Measurements from ENCODE around the gene HOXB5. TPM values are rescaled to one million over a fixed set of nuclear protein-coding genes. Genes with fewer than 3 reads are reported as not detected.

The HOXB5 gene
- total and polyA plus RNA-seq, 8 donors = 3.3 to 37.5 (median 28.9) TPM

DNA sequence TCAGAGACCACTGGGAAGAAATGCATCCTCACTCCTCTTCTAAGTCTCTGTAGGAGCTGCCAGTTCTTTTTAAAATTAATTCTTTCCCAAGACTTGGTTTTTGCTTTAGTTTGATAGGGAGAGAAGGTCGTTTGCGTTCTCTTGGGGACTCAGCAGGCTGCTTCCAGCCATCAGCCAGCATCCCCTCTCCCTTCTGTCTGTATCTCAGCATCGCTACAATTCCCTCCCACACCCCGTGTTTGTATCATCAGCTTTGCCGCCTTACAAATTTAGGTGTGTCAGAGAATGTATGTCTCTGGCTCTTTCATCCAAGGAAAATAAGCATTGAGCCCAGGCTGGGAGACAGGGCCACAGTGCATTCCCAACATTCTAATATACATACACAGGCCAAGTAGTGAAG is 5.8 kb upstream of the HOXB5 start:
- H3K27me3 ChIP-seq = peaks cover 74 to 99% of the 10 kb centered on the region in 2 donors
- TF ChIP-seq, protein P1, sequence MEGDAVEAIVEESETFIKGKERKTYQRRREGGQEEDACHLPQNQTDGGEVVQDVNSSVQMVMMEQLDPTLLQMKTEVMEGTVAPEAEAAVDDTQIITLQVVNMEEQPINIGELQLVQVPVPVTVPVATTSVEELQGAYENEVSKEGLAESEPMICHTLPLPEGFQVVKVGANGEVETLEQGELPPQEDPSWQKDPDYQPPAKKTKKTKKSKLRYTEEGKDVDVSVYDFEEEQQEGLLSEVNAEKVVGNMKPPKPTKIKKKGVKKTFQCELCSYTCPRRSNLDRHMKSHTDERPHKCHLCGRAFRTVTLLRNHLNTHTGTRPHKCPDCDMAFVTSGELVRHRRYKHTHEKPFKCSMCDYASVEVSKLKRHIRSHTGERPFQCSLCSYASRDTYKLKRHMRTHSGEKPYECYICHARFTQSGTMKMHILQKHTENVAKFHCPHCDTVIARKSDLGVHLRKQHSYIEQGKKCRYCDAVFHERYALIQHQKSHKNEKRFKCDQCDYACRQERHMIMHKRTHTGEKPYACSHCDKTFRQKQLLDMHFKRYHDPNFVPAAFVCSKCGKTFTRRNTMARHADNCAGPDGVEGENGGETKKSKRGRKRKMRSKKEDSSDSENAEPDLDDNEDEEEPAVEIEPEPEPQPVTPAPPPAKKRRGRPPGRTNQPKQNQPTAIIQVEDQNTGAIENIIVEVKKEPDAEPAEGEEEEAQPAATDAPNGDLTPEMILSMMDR (IDR thresholded peaks at IDR 0.05) = no peak
- no peaks in the 10 kb centered on the region for H3K36me3 ChIP-seq
- H3K9me3 ChIP-seq = no peaks in the 10 kb centered on the region
- intact Hi-C loops (cut with DNase I) = loop anchor here in 1 of 2 donors (10.0 kb wide), 1 partner anchor 255 kb away; no protein-coding TSS in a partner anchor
- ATAC-seq = no peak
- no peak overlapping the region for H3K4me3 ChIP-seq
- H3K4me1 ChIP-seq = peaks cover 11 to 29% of the 10 kb centered on the region in 2 donors
- DNase-seq = no peak
- H3K27ac ChIP-seq = no peak overlapping the region

DNA sequence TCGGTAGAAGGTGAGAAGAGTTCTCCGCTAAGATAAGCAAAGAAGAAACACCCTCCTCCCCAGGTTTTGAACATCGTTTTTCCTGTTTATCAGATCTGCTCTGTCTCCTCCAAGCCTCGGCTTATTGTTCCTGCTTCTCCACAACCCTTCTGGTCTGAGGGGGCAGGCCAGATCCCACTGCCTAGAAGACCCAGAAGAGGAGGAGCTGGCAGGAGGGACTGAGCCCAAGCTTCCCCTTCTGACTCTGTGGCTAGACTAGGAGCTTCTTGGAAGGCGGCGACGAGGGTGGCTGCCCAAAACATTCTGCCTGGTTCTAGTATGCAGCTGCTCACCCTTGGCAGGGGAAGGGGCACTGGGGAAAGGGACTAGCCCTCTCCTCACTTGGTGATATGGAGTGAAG is 5.2 kb upstream of the HOXB5 start:
- Histone ChIP-seq H3K4me3 (no peak overlapping the region), H3K27me3 (peaks cover 75 to 99% of the 10 kb centered on the region in 2 donors), H3K4me1 (peaks cover 11 to 33% of the 10 kb centered on the region in 2 donors), H3K9me3 (no peaks in the 10 kb centered on the region), H3K36me3 (no peaks in the 10 kb centered on the region), H3K27ac (no peak overlapping the region)
- TF ChIP-seq, protein P1 (IDR thresholded peaks at IDR 0.05) = no peak
- intact Hi-C loops (cut with DNase I) = loop anchor here in 1 of 2 donors (10.0 kb wide), 1 partner anchor 254 kb away; no protein-coding TSS in a partner anchor
- DNase-seq (no peak), ATAC-seq (no peak)

DNA sequence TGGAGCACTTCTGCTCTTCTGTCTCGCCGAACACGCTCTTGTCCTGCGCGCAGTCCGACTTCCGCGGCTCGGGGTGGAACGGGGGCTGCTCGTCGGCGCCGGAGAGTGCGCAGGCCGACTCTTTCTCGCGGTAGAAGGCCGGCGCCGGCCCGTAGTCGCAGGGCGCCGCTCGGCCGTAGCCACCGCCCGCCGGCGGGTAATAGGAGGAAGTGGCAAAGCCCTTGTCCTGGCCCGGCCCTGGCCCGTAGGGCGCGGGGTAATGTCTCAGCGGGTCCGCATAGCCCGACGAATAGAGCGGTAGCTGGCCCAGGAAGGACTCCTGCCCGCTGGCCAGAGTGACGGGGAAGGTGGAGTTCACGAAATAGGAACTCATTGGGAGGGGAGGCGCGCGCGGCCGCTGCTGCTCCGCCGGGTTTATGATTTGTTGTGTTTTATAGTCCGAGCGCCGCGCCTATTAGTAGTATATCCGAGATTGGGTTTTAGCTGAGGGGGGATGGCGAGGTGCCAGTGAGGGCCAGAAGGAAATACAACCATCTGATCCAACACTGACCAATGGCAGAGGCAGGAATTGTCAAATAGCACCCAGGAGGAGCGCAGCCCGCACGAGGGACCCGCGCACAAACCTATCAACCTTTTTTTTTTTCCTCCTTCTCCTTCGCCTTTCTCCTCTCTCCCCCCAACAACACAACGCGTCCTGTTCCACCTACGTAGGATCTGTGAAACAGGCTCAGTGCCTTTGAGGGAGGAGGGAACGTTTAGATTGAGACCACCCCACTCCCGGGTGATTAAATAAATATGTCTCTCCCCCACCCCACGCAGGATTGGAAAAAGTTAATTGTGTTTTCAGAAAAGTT is 4.4 kb upstream of the HOXB5 start:
- peak overlapping the region; percentile 43 to 44 for H3K4me3 ChIP-seq
- TF ChIP-seq, protein P1 (IDR thresholded peaks at IDR 0.05) = no peak
- ATAC-seq = peak; percentile 29
- intact Hi-C loops (cut with DNase I) = loop anchor here in 1 of 2 donors (10.0 kb wide), 1 partner anchor 253 kb away; no protein-coding TSS in a partner anchor
- H3K36me3 ChIP-seq = no peaks in the 10 kb centered on the region
- DNase-seq = peak in 3 of 4 donors; percentile 83 to 92 (median 87)
- no peaks in the 10 kb centered on the region for H3K9me3 ChIP-seq
- H3K4me1 ChIP-seq = peaks cover 13 to 37% of the 10 kb centered on the region in 2 donors
- peak overlapping the region; percentile 68 to 82 for H3K27ac ChIP-seq
- peaks cover 72 to 99% of the 10 kb centered on the region in 2 donors for H3K27me3 ChIP-seq

DNA sequence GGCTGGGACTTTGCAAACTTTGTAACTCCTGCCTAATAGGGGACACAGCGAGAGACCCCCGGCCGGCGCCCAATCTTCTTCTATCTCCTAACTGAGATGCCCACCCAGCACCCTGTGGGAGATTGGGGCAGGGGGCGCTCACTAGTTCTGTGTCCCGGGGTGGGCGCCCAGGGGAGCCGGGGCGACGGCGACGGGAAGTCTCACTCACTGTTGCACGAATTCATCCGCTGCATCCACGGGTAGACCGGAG is 3.9 kb upstream of the HOXB5 start:
- peaks cover 71 to 99% of the 10 kb centered on the region in 2 donors for H3K27me3 ChIP-seq
- intact Hi-C loops (cut with DNase I) = loop anchor here in 1 of 2 donors (10.0 kb wide), 1 partner anchor 253 kb away; no protein-coding TSS in a partner anchor
- TF ChIP-seq, protein P1 (IDR thresholded peaks at IDR 0.05) = no peak
- ATAC-seq (no peak), DNase-seq (no peak)
- H3K36me3 ChIP-seq = no peaks in the 10 kb centered on the region
- H3K9me3 ChIP-seq = no peaks in the 10 kb centered on the region
- peak overlapping the region; percentile 68 to 82 for H3K27ac ChIP-seq
- H3K4me3 ChIP-seq = peak overlapping the region; percentile 43 to 44
- peaks cover 14 to 37% of the 10 kb centered on the region in 2 donors for H3K4me1 ChIP-seq

All from left lung (tissue), 10 donors.